Neuron (in vitro differentiated cells): ENCODE results near the gene MLX.

ENCODE experiments used
- H2AFZ ChIP-seq: one replicate; pipeline ENCODE4 v1.6.1; 2013; ENCODE audit warnings: low read depth, mild to moderate bottlenecking, inconsistent platforms, low read length, moderate library complexity
- H3K27me3 ChIP-seq: one replicate; pipeline ENCODE4 v1.6.1; 2013; ENCODE audit warnings: low read length; ENCODE audit not compliant: insufficient read depth
- H3K36me3 ChIP-seq: one replicate; pipeline ENCODE4 v1.6.1; 2013; ENCODE audit warnings: low read length; ENCODE audit not compliant: insufficient read depth
- H3K4me1 ChIP-seq: one replicate; pipeline ENCODE4 v1.6.1; 2013; ENCODE audit warnings: low read length; ENCODE audit not compliant: insufficient read depth
- H3K4me3 ChIP-seq: 2 replicates; pipeline ENCODE4 v1.5.1; 2013; ENCODE audit warnings: mild to moderate bottlenecking, low read length, moderate library complexity
- H3K9me3 ChIP-seq: one replicate; pipeline ENCODE4 v1.6.1; 2013; ENCODE audit warnings: low read length

Gene MLX

DNA sequence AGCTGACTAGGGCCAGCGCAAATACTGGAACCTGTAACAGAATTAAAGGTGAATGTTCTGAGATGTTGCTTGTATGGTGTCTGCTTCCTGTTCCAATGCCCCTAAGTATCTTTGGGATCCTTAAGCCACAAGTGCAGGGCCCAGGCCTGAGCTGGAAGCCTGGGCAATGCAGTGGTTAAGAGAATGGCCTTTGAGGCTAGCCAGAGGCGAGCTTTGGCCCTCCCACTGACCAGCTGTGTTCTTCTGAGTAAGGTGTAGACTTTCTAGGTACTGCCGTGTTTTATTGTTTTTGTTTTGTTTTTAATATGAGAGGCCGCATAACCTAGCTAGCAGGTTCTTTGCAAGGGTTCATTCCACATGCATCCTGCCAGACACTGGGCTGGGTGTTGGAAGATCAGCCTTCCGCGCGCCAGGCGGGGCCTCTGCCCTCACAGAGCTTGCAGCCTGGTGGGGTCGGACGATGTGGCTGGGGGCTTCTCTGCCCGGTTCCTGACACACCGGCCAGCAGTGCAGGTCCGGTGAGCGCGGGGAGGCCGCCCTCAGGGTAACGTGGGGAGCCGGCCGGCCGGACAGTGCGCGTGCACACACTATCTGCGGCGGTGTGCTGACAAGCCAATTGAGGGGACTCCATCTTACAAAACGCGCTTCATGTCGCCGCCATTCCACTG lies 551 bp upstream of the MLX start:
- no peaks in the 10 kb centered on the region for H3K9me3 ChIP-seq
- peaks cover 40% of the 10 kb centered on the region for H3K36me3 ChIP-seq
- peaks cover 26% of the 10 kb centered on the region for H3K4me1 ChIP-seq
- no peaks in the 10 kb centered on the region for H3K27me3 ChIP-seq
- H3K4me3 ChIP-seq: peak overlapping the region; percentile 62
- H2AFZ ChIP-seq: peak overlapping the region; percentile 4

DNA sequence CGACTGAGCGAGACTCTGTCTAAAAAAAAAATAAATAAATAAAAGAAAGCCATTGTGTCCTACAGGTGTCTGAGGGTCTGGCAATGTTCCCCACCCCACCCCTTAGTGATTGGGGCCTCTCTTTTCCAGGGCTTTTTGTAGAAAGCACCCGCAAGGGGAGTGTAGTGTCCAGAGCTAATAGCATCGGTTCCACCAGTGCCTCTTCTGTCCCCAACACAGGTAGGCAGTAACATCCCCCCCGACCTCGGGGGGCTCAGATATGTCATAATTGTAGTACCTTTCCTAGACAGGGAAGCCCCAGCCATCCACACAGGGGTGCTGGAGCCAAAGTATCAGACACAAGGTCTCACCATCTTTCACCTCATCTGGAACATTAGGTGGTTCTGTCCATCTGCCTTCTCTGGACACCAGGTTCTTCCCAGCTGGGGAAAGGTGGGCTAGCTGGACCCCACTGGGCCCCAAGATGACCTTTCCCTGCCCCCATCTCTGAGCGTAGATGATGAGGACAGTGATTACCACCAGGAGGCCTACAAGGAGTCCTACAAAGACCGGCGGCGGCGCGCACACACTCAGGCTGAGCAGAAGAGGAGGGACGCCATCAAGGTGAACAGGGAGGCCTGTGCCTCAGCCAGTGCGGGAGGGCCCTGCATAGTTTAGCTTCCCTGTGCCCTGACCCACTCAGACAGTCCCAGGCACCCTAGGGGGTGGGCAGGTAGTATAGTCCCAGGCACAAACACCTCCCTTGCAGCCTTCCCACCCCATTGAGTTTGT lies 1.6 kb downstream of the MLX start:
- no peaks in the 10 kb centered on the region for H3K27me3 ChIP-seq
- H3K4me1 ChIP-seq: peaks cover 16% of the 10 kb centered on the region
- no peak overlapping the region for H3K4me3 ChIP-seq
- no peaks in the 10 kb centered on the region for H3K9me3 ChIP-seq
- H2AFZ ChIP-seq: no peak overlapping the region
- H3K36me3 ChIP-seq: peaks cover 60% of the 10 kb centered on the region

DNA sequence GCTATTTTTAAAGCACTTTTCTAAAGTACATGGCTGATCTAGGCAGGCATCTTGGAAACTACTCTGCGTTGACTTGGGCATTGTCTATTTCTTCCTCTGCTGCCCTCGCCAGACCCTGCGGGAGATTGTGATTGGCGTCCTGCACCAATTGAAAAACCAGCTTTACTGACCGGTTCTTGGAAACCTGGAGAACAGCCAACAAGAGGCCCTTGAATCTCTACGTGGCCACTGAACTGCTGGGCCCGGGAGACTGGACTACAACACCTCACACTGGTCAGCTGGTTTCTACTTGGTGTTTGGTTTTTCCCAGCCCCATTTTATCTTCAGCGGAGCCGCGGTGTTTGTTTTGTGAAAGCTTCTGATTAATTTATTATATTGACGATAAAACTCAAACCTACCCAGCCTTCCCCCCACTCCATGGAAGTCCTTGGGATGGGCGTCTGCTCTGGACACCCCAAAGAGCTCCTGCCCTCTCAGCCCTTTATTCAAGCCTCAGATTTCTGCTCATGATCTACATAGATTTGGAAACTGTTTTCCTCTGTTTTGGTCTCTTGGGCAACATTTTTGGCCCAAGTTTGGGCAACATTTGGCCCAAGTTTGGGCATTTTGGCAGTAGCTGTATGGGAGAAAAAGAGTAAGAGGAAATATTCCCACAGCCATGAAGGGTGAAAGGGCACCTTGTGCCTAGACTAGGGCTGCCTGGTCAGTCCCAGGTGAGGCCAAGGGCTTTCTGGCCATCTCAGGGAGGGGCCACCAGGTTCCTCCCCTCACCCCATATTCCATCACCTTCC lies 4.7 kb downstream of the MLX start:
- Histone ChIP-seq H3K9me3 (no peaks in the 10 kb centered on the region), H3K4me1 (peaks cover 20% of the 10 kb centered on the region), H2AFZ (no peak overlapping the region), H3K27me3 (no peaks in the 10 kb centered on the region), H3K4me3 (no peak overlapping the region), H3K36me3 (peaks cover 67% of the 10 kb centered on the region)

DNA sequence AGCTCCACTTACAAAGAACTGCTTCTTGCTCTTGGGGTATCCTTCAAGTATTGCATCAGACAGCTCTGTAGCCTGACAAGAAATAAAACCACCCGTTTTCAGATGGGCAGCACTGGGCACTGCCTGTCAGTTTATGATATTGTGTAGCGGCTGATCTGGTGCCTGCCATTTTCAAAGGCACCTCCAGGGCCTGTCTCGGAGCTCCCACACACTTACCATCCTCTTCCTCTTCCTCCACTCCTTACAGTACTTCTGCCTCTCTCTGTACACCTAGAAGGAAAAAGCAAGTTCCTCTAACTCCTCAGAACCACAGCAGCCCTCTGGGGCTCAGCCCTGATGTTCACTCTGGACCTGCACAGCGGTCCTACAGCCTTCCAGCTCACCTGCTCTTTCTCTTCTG lies 6.2 kb downstream of the MLX start:
- H3K27me3 ChIP-seq: no peaks in the 10 kb centered on the region
- no peak overlapping the region for H3K4me3 ChIP-seq
- no peaks in the 10 kb centered on the region for H3K9me3 ChIP-seq
- H3K36me3 ChIP-seq: peaks cover 67% of the 10 kb centered on the region
- H3K4me1 ChIP-seq: peaks cover 20% of the 10 kb centered on the region
- no peak overlapping the region for H2AFZ ChIP-seq

DNA sequence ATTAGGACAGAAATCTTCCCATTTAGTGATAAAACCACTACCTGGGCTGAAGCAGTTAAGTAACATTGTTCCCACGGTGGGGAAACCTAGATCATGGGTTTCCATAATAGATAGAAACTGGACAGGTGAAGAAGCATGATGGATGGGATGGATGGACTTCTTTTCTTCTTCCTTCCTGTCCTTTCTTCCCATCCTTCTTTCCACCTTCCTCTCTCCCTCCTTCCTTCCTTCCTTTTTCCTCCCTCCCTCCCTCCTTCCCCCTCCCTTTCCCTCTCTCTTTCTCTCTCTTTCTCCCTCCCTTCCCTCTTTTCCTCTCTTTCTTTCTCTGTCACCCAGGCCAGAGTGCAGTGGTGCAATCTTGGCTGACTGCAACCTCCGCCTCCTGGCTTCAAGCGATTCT lies 7.6 kb downstream of the MLX start:
- no peak overlapping the region for H2AFZ ChIP-seq
- no peaks in the 10 kb centered on the region for H3K27me3 ChIP-seq
- peaks cover 23% of the 10 kb centered on the region for H3K4me1 ChIP-seq
- no peak overlapping the region for H3K4me3 ChIP-seq
- no peaks in the 10 kb centered on the region for H3K9me3 ChIP-seq
- H3K36me3 ChIP-seq: peaks cover 60% of the 10 kb centered on the region

DNA sequence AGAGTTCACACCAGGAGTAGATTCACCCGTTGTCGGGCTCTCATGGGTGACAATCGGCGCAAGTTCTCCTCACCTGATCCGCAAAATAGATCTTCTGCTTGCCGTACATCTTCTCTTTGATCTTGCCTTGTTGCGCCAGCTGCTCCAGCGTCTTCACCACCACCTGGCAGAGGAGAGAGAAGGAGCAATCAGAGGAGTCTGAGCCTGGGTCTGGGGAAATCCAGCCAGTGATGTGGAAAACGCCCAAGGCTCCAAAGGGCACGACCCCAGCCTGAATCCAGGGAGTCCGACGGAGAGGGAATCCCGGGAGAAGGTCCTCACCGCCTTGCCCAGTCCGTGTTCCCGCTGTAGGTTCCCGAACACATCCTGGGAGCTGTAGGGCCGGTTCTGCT lies 10.2 kb downstream of the MLX start:
- Histone ChIP-seq H3K4me1 (peaks cover 23% of the 10 kb centered on the region), H3K36me3 (peaks cover 63% of the 10 kb centered on the region), H3K27me3 (no peaks in the 10 kb centered on the region), H3K9me3 (no peaks in the 10 kb centered on the region), H3K4me3 (peak overlapping the region; percentile 83), H2AFZ (no peak overlapping the region)

DNA sequence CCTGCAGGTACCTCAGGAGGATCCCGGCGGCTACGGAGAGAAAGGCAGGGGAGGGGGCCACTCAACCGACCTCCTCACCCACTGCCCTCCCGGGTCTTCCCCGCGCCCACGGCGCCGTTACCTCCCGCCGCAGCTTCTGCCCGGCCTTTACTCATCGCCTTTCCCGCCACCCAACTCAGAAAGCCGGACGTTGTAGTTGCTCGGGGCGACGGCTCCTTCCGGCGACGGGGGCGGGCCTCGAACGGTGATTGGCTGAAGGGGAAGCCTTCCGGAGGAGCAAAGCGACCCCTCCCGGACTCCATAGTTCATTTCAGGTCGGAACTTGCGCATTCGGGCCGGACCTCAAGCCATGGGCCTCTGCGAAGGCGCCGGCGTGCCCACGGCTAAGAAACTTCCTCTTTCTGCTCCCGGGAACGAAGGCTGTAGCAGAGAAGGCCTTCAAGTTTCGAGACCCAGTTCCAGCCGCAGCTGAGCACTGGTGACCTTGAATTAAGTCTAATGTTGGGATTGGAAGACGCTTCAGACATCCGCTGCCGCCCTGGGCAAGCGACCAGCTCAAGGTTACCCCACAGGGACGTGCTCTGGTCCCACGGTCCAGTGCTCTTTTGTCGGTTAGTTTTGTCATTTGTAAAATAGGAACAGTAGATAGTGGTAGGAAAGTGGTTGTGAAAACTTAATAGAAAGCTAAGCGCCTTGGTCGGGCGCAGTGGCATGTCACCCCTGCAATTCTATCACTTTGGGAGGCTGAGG lies 10.8 kb downstream of the MLX start, which contains the start of gene PSMC3IP:
Gene PSMC3IP (minus strand): TSS at position 198 of the 750 bp plus-strand sequence. CDS start 43 bp downstream, at position 155.
- Histone ChIP-seq H3K4me3 (peak within 1 kb of the TSS; percentile 83), H3K27me3 (no peaks in the 10 kb centered on the region), H3K4me1 (peaks cover 23% of the 10 kb centered on the region), H3K9me3 (no peaks in the 10 kb centered on the region), H3K36me3 (peaks cover 64% of the 10 kb centered on the region), H2AFZ (peak within 1 kb of the TSS; percentile 74)

DNA sequence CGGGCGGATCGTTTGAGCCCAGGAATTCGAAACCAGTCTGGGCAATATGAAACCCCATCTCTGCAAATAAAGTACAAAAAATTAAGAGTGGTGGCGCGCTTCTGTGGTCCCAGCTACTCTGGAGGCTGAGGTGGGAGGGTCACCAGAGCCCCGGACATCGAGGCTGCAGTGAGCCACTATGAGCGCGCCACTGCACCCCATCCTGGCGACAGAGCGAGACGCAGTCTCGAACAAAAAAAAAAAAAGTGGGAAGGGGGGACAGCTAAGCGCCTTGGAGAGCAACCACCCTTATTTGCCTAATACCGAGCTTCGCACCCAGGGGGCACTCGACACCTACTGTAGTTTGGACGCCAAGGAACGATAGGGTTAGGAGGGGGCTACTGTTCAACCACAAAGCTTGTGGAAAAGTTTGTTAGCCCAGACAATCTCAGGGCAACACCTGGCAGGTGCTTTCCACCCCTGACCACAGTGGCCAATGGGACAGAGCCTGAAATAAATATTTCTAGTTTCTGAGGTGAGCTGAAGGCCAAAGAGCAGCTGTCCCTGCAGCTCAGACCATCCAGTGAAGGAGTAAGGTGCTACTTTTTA lies 11.5 kb downstream of the MLX start:
- H3K27me3 ChIP-seq: no peaks in the 10 kb centered on the region
- no peaks in the 10 kb centered on the region for H3K9me3 ChIP-seq
- peaks cover 23% of the 10 kb centered on the region for H3K4me1 ChIP-seq
- peaks cover 64% of the 10 kb centered on the region for H3K36me3 ChIP-seq
- H2AFZ ChIP-seq: peak overlapping the region; percentile 74
- peak overlapping the region; percentile 83 for H3K4me3 ChIP-seq

DNA sequence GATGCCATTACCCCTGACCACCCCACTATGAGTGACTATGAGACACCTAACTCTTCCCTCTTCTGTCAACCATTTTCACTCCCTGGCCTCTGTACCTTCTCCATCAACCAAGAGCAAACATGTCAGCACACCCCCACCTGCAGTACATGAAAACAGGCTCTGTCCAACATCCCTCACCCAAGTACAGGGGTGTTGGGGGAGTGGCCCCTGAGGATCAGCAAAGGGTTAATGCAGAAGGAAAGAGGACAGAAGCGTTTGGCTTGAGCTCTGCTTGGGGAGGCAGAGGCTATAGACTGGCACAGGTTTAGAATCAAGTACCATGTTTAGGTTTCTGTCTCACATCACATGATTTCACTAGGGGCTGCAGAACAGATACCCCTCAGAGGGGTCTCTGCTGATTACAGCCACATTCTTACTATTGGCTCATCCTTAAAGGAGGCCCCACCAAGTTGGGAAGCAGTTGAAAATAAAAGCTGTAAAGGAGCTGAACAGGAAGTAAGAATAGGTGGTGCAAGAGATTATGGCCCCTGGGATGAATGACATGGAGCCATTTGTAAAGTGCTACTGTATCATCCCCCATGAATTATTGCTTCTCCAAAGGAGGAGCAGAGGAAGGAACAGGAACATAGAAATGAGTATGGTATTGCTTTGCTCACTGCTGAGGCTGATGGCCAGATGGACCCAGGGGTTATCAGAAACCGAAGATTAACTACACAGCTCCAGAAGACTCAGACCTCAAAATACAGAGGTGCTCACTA lies 13.1 kb downstream of the MLX start:
- H3K9me3 ChIP-seq: no peaks in the 10 kb centered on the region
- H3K36me3 ChIP-seq: peaks cover 60% of the 10 kb centered on the region
- peaks cover 23% of the 10 kb centered on the region for H3K4me1 ChIP-seq
- H2AFZ ChIP-seq: no peak overlapping the region
- H3K4me3 ChIP-seq: no peak overlapping the region
- H3K27me3 ChIP-seq: no peaks in the 10 kb centered on the region

DNA sequence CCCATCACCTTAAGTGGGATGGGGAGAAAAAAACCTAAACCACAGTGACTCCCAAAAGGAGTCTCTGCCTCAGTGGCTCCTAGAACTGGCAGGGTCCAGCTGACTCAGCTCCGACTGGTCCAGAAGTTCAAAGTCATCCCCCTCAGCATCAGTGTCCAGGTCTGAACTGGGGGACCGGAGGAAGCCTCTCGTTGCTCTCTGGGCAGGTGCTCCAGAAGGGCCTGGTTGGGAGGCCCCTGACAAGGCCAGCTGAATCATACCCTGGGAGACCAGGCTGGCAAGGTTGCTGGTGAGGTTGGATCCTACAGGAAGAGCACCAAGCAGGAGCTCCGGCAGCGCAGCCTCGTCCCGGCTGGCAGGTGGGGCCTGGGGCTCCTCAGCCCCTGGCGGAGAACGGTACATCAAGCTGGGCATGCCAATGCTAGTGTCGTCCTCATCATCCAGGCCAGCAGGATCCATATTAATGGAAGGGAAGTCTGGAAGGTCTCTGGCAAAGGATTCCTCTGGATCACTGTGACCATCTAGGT lies 14.9 kb downstream of the MLX start:
- no peak overlapping the region for H2AFZ ChIP-seq
- H3K9me3 ChIP-seq: no peaks in the 10 kb centered on the region
- peaks cover 65% of the 10 kb centered on the region for H3K36me3 ChIP-seq

DNA sequence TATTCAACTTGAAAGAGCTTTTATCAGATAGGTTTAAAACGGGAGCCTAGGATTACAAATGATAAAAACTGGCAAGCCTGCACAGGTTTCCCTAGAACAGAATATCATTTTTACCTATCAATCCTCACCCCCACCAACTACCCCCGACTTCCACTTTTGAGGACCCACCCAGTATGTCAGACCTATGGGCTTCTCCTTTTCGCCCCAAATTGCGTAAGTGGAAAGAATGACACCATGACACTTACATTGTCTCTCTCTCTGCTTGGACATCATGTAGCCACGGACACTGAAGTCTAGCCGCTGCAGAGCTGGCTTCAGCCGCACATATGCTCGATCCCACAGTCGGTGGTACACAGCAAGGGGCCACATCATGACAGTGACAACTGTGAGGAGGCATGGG lies 18.0 kb downstream of the MLX start:
- Histone ChIP-seq H3K27me3 (no peaks in the 10 kb centered on the region), H3K9me3 (no peaks in the 10 kb centered on the region), H3K36me3 (peaks cover 80% of the 10 kb centered on the region), H3K4me1 (no peaks in the 10 kb centered on the region), H3K4me3 (no peak overlapping the region), H2AFZ (no peak overlapping the region)

More for the DNA sequence above, 14.9 kb downstream of the MLX start:
- Histone ChIP-seq H3K4me3 (no peak overlapping the region), H3K27me3 (no peaks in the 10 kb centered on the region), H3K4me1 (peaks cover 10% of the 10 kb centered on the region)

DNA sequence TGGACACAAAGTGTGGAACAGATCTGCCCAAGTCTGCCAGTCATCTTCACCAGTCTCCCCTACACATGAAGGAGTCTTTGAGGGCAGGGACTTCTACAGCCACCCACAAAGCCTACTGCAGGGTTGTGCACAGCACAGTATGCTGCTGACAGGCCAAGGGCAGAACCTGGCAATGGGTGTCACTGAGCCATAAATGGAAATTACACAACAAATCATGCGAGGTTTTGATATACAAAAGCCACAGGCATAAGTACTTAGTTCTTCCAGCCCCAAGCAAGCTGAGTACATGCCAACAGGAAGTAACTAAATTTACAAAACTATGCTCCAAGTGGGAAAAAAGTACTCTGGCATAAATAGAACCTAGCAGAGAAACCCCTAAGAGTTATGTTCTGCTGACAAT lies 18.5 kb downstream of the MLX start:
- no peaks in the 10 kb centered on the region for H3K27me3 ChIP-seq
- no peaks in the 10 kb centered on the region for H3K4me1 ChIP-seq
- H2AFZ ChIP-seq: no peak overlapping the region
- peaks cover 80% of the 10 kb centered on the region for H3K36me3 ChIP-seq
- H3K9me3 ChIP-seq: no peaks in the 10 kb centered on the region
- H3K4me3 ChIP-seq: no peak overlapping the region
